ENCODE measurements around the gene RNF149.
A peak's percentile ranks its signal among the peaks of the same experiment; 100 is the strongest.

Gene RNF149

DNA sequence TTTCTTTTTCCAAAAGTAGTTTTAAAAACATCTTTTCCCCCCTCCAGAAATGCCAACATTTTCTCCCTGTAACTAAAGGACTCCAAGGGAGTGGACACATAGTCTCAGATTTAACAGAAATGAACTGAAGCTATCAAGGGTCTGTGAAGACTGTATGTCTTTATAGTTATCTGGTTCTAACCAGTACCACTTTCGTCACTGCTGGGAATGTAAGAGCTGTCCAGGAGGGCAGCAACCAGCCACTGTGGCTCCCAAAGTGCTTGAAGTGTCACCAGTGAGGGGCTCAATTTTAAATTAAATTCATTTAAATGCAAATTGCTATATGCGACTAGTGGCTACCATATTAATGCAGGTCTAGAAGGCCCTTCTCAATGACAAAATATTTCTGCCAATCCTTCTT lies 15.0 kb downstream of the RNF149 start:
- DNase-seq, result no peak

DNA sequence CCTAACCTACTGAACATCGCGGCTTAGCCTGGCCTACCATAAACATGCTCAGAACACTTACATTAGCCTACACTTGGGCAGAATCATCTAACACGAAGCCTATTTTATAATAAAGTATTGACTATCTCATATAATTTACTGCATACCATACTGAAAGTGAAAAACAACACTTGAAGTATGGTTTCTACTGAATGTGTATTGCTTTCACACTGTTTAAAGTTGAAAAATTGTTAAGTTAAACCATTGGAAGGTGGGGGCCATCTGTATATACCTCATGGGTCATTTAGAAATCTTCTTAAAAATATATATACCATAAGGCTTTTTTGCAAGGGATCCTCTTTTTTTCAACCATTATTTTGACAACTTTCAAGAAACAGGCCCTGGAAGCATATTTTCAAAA lies 16.5 kb downstream of the RNF149 start:
- no peak for DNase-seq

DNA sequence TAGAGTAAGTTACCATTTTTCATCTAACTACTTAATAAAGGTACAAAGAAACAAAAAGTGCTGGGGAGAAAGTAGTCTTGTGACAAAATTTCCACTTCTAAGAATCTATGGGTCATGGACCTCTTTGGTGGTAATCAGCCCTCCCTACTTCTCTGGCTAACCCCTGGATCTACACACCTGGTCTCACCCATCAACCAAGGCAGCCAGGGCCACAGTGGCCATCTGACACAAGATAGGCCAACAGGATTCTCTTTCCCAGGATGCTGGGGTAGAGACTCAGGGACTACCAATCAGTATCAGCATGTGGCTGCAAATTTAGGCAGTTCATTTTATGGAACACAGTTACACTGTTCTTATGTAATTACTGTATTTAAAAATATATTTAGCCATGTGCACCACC lies 17.8 kb downstream of the RNF149 start:
- DNase-seq, result no peak

DNA sequence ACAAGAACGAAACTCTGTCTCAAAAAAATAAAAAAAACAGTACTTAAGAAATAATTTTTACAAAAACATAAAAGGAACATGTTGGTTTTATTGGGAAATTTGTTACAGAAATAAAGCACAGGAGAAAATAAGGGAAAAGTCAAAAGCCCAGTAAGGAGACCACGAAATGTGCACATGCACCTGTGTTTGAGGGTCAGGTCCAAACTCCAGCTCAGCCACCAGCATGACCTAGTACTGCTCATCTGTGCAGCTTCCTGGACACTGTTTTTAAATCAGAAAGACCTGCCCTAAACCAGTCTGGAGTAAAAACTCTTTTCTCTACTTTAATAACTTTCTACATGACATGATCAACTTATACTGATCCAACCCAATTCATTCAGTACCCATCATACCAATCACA lies 21.2 kb downstream of the RNF149 start:
- no peak for DNase-seq

DNA sequence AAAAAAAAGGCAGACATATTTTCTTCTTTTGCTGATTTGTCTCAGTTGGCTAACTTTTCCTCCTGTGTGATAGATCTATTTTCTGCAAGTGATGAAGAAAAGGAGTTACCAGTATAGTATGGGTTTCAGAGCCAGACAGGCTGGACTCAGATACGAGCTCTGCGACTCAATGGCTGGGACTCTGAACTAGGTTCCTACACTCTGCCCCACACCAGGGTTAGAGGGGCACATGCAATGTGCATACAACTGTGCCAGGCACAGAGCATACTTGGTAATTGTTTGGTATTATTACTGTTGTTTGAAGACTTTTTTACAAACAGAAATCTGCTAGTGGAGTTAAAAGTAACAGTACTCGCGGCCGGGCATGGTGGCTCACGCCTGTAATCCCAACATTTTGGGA lies 21.8 kb downstream of the RNF149 start:
- no peak for DNase-seq

DNA sequence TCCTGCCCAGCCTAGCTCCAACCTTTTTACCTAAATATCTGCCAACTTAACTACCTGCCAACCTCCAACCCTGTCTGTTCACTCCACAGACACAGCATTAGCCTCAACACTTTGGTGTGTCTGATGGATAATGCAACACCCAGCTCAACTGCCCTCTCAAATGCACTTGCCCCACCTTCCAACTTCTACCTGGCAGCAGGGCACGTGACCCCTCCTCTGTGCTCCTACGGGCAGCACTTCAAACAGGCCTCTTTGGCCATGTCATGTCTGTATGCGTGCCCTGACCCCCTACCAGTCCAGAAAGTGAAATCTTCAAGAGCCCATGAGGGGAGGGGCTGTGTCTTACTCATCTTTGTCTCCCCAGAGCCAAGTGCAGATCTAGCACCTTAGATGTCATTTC lies 25.5 kb downstream of the RNF149 start:
- DNase-seq, result no peak

DNA sequence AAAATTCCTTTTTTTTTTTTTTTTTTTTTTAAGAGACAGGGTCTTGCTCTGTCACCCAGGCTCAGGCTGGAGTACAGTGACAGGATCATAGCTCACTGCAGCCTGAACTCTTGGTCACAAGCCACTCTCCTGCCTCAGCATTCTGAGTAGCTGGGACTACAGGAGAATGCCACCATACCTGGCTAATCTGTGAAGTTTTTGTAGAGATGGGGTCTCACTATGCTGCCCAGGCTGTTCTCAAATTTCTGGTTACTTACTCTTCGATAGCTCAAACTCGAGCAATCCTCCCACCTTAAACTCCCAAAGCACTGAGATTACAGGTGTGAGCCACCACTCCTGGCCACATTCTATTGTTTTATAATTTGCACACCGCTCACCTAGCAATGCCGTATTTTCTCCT lies 27.0 kb downstream of the RNF149 start:
- no peak for DNase-seq

DNA sequence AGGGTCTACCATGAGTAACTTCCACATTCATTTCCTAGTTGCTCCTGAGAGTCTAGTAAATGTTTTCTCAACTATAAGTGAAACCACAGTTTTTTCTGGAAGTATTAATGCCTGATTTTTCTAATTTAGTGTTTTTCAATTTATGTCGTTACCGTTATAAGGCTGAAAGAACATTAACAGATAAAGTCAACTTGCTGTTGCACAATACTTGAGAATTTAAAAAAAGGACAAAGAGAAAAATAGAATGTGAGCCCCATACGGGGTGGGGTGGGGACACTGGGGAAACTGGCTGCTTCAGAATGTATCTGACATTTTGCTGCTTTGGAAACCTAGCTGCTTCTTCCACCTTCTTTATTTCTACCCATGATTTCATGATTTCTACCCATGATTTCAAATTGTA lies 29.6 kb downstream of the RNF149 start:
- no peak for DNase-seq

DNA sequence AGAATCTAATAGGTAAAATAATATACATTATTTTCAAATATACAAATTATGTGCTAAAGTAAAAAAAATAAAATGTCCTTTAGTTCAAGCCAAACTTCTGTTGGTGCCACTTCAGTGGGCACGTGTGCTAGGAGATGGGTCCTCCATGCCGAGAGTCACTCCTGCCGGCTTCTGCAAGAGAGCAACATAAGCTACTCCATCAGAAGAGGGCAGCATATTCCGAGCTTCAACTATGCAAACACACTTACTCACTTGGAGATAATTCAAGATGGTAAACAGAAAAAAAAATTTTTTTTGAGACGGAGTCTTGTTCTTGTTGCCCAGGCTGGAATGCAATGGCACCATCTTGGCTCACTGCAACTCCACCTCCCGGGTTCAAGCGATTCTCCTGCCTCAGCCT lies 31.4 kb downstream of the RNF149 start:
- DNase-seq, result no peak

DNA sequence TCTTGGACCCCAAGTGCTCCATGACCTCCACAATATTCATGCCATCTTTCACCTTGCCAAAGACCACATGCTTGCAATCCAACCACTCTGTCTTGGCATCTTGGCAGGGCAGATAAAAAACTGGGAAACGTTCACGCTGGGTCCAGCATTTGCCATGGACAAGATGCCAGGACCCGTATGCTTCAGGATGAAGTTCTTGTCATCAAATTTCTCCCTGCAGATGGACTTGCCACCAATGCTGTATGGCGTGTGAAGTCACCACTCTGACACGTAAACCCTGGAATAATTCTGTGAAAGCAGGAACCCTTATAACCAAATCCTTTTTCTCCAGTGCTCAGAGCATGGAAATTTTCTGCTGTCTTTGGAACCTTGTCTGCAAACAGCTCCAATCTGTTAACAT lies 34.4 kb downstream of the RNF149 start:
- DNase-seq, result no peak

DNA sequence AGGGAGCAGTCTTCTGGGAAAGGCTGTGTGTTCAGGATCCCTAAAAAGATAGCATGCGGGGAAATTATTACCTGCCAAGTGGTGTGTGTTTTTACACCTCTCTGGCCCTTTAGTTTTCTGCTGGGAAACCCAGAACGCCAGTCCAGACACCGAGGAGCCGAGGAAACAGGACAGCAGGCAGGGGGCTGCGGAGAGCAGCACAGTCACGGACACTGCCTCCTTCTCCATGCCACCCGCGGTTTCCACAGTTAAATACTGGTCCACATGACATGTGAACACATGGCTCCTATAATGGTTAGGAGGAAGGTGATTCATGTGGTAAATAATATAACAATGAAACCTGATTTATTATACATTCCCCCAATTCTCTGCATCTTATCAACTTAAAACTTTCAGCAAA lies 35.4 kb downstream of the RNF149 start:
- no peak for DNase-seq

DNA sequence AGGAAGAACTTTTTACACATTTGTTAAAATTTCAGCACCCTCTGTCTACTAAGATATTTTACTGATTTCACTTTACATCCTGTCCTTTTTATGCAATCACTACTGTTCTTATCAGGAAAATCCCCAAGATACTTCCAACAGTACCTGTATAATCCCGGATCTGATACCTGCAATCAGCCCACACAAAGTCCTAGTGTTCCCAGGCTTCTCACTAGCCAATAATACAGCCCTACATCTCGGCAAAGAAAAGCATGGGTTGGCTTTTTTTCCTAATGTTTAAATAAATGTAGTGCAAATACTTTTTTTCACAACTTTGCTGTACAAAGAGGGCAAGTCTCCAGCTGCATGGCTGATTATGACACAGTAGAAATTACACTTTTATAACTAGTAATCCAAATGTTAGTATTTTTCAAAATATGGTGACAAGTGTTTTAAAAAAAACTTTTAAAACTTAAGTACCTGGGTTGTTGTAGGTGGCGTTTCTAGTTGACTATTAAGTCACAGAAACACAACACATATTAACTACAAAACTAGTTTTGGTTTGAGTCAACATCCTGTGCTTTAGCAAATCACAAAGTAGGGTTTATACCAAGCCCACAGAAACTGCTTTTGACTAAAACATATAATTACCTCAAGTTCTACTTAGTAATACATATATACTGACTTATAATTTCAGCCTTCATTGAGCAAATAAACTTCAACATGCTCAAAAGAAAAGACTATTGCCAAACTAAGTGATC lies 36.3 kb downstream of the RNF149 start:
- DNase-seq, result peak in 1 of 3 experiments; percentile 5

DNA sequence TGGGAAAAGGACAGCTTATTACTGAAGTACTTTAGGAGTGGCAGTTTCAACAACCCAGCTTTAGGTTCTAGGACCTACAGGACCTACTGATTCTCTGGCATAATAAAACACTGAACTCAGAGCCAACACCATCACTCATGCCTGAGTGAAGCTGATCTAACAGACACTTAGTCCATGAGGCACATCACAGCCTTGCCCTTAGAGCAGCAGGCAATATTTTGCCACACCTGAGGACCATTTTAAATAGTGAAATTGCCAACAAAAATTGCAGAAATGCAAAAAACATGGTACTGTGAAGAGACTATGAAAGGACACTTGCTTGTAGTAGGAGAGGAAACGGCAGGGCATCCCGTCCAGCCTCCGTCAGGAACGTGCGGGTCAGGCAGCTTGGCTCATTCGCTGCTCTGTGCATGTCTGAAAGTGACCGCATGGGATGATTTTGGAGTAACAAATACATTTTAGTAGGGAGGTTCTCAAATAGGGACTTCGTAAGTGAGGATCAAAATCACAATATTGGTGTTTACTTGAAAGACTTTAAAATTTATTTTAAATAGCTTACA lies 37.7 kb downstream of the RNF149 start:
- DNase-seq, result no peak

DNA sequence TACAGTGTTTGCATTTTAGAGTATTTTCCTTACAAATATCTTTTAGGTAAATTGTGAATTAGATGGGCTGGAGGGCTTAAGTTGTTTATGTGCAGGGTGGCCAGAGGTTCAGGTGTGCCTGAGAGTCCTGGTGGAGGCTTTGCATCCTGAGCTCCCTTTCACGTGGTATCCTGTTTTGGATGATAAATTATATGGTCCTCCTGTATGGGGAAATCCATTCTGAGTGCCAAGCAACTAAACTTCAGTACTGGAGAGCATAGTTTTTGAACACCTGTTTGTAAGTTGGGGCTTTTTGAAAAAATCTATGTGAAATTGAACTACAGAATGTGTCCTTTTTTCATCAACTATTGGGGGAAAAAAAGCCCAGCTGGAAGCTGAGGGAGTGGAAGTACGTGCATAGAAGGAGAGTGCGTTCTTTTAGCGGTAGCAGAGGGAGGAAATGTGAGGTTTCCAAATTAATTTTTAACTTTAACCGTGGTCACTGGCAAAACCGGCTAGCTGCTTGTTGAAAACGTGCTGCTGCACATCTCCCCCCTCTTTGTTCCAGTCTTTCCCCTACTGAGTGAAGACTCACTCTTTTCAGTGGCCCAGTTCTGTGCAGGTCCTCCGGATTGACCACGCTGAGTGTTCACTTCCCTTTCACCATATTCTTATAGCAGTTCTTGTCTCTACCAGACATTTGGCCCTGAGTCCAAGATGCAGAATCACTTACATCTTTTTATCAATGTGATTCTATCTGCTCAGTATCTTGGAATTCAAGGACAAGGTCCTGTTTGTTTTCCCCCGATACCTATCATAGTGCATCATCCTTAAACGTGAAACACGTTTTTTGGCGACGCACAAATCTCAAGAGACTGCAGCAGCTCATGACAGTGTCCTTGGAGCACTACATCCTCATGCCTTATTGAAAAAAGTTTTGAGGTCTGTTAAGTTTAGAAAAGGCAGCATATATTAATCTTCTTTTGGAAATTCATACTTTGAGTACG lies 40.5 kb downstream of the RNF149 start:
- DNase-seq, result no peak

DNA sequence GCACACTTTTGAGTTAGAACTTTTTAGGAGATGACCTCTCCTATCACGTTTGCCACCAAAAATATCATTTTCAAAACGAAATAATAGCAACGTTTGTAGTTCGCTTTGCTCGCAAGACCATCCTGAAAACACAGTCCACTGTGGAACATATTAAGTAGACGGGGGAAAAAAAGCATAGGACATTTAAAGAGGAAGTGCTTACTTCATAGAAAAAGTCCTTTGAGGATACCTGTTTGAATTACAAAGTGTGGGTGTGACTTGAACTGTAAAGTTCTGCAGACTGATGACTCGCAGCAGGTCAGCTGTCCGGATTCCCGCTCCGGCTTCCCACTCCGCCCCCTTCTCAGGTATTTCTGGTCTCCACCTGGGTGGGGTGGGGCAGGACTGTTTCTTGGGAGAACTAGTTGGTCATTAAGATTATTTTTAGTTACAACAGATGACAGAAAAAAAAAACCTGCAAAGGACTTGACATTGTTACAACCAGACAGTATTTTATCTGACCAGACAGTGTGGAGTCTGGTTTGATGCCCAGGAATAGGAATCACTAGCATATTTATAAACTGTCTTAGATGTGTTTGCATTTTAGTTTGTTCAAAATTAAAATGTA lies 42.5 kb downstream of the RNF149 start:
- no peak for DNase-seq

DNA sequence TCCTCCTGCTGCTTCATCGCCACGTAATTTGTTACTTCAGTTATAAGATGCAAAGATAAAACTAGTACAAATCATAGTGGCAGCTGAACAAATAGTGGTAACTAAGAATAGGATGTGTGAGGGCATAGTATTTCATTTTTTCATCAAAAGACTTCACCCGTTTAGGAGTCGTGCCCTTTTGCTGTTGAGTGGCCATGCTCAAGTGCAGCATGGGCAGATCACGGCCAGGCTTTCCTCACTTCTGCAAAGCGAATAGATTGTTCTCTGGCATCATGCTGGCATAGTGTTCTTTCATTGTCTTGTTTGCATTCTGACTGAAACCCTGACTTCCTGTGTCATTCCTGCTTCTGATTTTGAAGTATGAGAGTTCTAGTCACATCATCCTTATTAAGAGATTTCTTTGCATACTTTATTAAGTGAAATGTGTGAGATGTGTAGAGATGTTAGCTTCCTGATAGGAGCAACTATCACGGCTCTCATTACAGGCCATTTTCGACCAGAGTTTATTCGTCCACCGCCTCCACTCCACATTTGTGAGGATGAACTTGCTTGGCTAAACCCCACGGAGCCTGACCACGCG lies 44.1 kb downstream of the RNF149 start:
- DNase-seq, result no peak

DNA sequence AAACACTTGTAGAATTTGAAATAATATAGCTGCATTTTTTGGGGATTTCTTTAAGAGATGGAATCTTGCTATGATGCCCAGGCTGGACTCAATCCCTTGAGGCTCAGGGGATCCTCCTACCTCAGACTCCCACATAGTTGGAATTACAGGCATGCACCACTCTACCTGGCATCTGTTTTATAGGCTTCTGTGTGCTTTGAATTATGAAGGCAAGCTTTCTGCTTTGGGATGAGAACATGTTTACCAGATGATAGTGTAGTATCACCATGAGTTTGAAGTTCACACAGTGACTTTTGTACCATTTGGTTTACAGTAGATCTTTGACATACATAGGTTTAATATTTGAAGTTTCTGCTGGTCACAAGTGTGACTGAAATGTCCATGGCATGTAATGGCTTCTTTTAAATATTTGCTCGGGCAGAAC lies 45.1 kb downstream of the RNF149 start:
- no peak for DNase-seq

DNA sequence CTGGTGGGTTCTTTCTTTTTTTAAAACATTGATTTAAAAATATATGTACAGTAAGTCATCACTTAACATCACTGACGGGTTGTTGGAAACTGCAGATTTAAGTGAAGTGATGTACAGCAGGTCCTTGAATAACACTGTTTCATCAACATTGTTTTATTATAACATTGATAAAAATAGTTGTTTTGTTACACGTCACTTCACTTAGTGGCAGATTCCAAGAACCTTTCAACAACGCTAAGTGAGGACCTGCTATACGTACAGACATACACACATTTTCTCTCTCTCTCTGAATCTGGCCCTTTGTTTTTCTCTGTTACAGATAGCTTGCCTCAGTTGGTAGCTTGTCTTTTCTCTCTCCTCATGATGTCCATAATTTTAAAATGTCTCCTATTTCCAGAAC lies 46.4 kb downstream of the RNF149 start:
- DNase-seq, result no peak

DNA sequence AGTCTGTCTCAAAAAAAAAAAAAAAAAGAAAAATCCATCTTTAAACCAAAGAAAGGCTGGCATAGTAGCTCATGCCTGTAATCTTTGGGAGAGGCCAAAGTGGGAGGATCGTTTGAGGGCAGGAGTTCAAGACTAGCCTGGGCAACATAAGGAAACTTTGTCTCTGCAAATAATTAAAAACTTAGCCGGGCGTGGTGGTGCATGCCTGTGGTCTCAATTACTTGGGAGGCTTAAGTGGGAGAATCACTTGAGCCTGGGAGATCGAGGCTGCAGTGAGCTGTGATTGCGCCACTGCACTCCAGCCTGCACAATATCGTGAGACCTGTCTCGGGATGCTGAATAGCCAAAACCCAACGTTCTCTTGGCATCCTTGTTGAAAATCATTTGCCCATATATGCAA lies 49.7 kb downstream of the RNF149 start:
- no peak for DNase-seq

DNA sequence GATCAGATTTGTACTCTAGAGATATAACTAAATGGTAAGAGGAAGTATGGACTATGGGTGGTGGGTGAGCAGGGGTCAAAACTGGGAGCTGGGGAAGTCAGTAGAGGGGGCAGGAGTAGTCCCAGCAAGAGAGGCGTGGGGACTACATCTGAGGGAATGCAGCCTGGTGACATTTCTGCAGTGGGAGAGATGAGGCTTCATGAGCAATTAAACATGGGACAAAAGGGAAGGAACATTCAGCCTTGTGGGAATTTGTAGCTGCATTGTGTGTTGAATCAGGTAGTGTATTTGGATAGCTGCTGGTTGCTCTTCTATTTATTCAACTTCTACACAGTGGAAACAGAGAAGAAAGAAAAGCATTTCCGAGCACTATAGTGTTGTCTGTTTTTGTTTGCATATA lies 52.2 kb downstream of the RNF149 start:
- DNase-seq, result no peak

DNA sequence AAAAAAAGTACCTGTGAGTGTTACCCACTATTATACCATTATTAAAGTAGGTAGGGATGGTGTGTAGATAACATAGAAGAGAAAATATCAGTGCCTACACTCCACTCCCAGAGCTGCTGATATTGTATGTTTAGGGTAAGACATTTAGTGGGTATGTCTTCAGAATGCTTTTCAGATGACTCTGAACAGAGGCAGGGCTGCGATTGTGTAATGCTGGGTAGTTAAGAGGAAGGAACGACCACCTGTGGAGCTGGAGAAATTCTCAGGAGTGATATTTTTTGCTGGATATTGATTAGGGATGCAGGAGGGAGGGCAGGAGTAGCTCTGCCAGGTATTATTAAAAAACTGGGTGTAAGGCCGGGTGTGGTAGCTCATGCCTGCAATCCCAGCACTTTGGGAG lies 53.0 kb downstream of the RNF149 start:
- no peak for DNase-seq

DNA sequence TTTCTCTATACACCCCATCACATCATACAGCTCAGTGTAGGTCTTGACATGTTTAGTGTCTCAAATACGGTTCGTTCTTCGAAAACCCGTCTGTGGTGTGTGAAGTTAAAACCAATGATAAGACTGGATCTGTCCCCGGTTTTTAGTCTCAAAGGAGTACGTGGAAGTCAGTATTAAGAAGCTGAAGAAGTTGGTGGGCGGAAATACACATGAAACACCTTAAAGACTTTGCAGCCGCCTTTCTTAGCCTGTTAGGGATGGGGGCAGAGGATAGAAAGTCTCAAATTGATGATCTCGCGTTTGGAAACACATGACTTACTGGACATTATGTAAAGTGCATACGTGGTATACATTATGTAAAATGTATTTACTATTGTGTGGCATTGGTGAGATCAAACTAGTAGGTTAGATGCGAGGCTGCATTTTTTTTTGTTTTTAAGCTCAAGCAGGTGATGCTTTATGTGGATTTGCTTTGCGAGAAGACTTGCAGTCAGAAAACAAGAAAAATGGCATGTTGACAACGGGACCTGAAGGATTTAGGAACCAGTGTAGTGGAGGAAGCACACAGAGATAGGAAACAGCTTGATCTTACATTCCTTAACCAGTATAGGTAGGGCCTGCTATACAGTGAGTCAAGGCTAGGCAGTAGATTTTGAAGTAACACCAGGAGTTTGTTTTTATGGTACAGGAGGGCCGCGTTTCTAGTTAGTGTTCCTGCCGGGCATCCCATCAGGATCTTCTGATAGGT lies 54.6 kb downstream of the RNF149 start:
- no peak for DNase-seq

All from NCI-H1417 (cell line).